IPS DF 4.7 (cell line): ENCODE measurements around the gene MAGI1.

Experiments used
- DNase-seq: peaks from one replicate; pipeline ENCODE4 v3.0.0-alpha.2; 2013; ENCODE audit warnings: low spot score; ENCODE audit errors: extremely low read depth

MAGI1 gene

GRCh38 chr3:65843732-65844131 is 195.0 kb downstream of the MAGI1 start:
- DNase-seq = no peak

- no peak for DNase-seq
These were observed 201.1 kb downstream of the MAGI1 start for GRCh38 chr3:65837604-65838003.

- no peak for DNase-seq
These were observed 202.7 kb downstream of the MAGI1 start for GRCh38 chr3:65836047-65836446.

GRCh38 chr3:65833761-65834505 is 204.8 kb downstream of the MAGI1 start:
- no peak for DNase-seq

- no peak for DNase-seq
These were observed 206.8 kb downstream of the MAGI1 start for GRCh38 chr3:65831733-65832425.

- no peak for DNase-seq
These were observed 207.6 kb downstream of the MAGI1 start for GRCh38 chr3:65830948-65831732.

- no peak for DNase-seq
These were observed 209.5 kb downstream of the MAGI1 start for GRCh38 chr3:65829228-65829627.

GRCh38 chr3:65828706-65829105 is 210.0 kb downstream of the MAGI1 start:
- DNase-seq = no peak

- DNase-seq = no peak
These were observed 211.6 kb downstream of the MAGI1 start for GRCh38 chr3:65827076-65827475.

GRCh38 chr3:65824166-65824565 is 214.6 kb downstream of the MAGI1 start:
- no peak for DNase-seq

- no peak for DNase-seq
These were observed 218.1 kb downstream of the MAGI1 start for GRCh38 chr3:65820600-65820999.

GRCh38 chr3:65819896-65820295 is 218.8 kb downstream of the MAGI1 start:
- no peak for DNase-seq

- DNase-seq = no peak
These were observed 221.1 kb downstream of the MAGI1 start for GRCh38 chr3:65817553-65818126.

- DNase-seq = no peak
These were observed 222.5 kb downstream of the MAGI1 start for GRCh38 chr3:65816208-65816607.

GRCh38 chr3:65814845-65815578 is 223.7 kb downstream of the MAGI1 start:
- DNase-seq = no peak

GRCh38 chr3:65811892-65812291 is 226.8 kb downstream of the MAGI1 start:
- no peak for DNase-seq

GRCh38 chr3:65811086-65811761 is 227.5 kb downstream of the MAGI1 start:
- no peak for DNase-seq

GRCh38 chr3:65810302-65810701 is 228.4 kb downstream of the MAGI1 start:
- no peak for DNase-seq

- no peak for DNase-seq
These were observed 229.0 kb downstream of the MAGI1 start for GRCh38 chr3:65809641-65810150.

GRCh38 chr3:65808824-65809223 is 229.9 kb downstream of the MAGI1 start:
- DNase-seq = no peak
